NOMO-1 treated with DMSO at 0.1 percent for 48 hours (cell line): Measurements from ENCODE around the gene EVI5.
"Not testable (repeated sequence)": the region's sequence is repeated elsewhere in the genome, so short reads cannot be mapped to it uniquely, and the experiment has no call there.

Experiments
- DNase-seq: peaks from one replicate; lab custom pipeline; 2025; ENCODE audit not compliant: unreplicated experiment; lab: John Stamatoyannopoulos, UW

Gene EVI5

GRCh38 chr1:92695104-92695503 lies 89.8 kb downstream of the EVI5 start:
- DNase-seq = no peak

GRCh38 chr1:92691925-92692324 lies 93.0 kb downstream of the EVI5 start:
- DNase-seq = peak; percentile 39

- DNase-seq = no peak
Observed at GRCh38 chr1:92690212-92690906, 94.5 kb downstream of the EVI5 start.

GRCh38 chr1:92679980-92680379 lies 104.9 kb downstream of the EVI5 start:
- DNase-seq = no peak

- DNase-seq = peak; percentile 71
Observed at GRCh38 chr1:92663775-92664174, 121.1 kb downstream of the EVI5 start.

- DNase-seq = peak; percentile 38
Observed at GRCh38 chr1:92662048-92662447, 122.9 kb downstream of the EVI5 start.

GRCh38 chr1:92657701-92658100 lies 127.2 kb downstream of the EVI5 start:
- DNase-seq = no peak

GRCh38 chr1:92655197-92655801 lies 129.6 kb downstream of the EVI5 start:
- DNase-seq = no peak

- DNase-seq = no peak
Observed at GRCh38 chr1:92653605-92654381, 131.1 kb downstream of the EVI5 start.

- DNase-seq = not testable (repeated sequence)
Observed at GRCh38 chr1:92640686-92641085, 144.2 kb downstream of the EVI5 start.

- no peak for DNase-seq
Observed at GRCh38 chr1:92638498-92638897, 146.4 kb downstream of the EVI5 start.

- not testable (repeated sequence) for DNase-seq
Observed at GRCh38 chr1:92635203-92635602, 149.7 kb downstream of the EVI5 start.

- peak; percentile 44 for DNase-seq
Observed at GRCh38 chr1:92623187-92623778, 161.6 kb downstream of the EVI5 start.

GRCh38 chr1:92619466-92620189 lies 165.3 kb downstream of the EVI5 start:
- DNase-seq = no peak

- DNase-seq = no peak
Observed at GRCh38 chr1:92601044-92601443, 183.9 kb downstream of the EVI5 start.

GRCh38 chr1:92599184-92599583 lies 185.7 kb downstream of the EVI5 start:
- peak; percentile 75 for DNase-seq

- not testable (repeated sequence) for DNase-seq
Observed at GRCh38 chr1:92589361-92589760, 195.5 kb downstream of the EVI5 start.

GRCh38 chr1:92587445-92587844 lies 197.5 kb downstream of the EVI5 start:
- no peak for DNase-seq

GRCh38 chr1:92585831-92586230 lies 199.1 kb downstream of the EVI5 start:
- DNase-seq = no peak

GRCh38 chr1:92584810-92585209 lies 200.1 kb downstream of the EVI5 start:
- DNase-seq = not testable (repeated sequence)
